ENCODE results near the gene NDUFAF3. TPM values are rescaled to one million over a fixed set of nuclear protein-coding genes. Genes with fewer than 3 reads are reported as not detected.
A peak's percentile ranks its signal among the peaks of the same experiment; 100 is the strongest.

Gene NDUFAF3
- total and polyA plus RNA-seq, 7 donors = 60.6 to 150 (median 100) TPM

DNA sequence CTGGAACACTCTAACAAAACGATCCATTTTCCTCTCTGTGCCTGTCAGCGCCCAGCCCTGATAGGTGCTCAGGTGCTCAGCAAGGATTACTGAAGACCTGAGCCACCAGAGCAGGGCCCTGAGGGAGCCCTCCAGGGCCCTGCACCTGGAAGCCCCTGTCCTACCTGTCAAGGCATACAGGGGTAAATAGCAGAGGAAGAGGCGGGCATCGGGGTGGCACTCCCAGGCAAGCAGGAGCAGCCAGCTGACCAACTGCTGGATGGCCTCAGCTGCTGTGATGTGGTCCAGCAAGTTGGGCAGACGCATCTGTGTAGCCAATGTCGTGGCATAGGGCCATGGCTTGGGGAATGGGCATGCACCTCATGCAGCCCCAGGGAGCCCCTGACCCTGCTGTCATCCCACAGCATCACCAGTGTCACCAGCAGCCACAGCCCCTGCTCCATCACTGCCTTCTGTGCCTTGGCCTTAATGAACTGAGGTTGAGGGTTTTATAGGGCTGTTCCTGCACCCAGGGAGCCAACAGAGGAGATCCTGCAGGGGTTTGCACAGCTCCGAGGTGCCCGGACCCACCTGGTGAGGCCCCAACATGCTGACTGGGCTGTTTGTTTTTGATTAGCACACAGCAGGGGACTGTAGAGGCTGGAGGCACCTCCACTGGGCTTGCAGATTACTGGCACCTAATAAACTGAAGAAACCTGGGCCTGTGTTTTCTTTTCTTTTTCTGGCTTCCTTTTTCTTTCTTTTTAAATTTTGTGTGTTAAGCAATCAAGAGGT is 22.6 kb upstream of the NDUFAF3 start:
- Histone ChIP-seq H3K4me3 (no peak overlapping the region), H3K36me3 (ENCODE audit: insufficient read depth in 1 of 2, low read depth in 1 of 2) (peaks cover 2 to 9% of the 10 kb centered on the region in 2 donors), H3K27ac (no peak overlapping the region), H3K9me3 (no peaks in the 10 kb centered on the region), H3K27me3 (ENCODE audit: insufficient read depth in 3 of 3, low read length in 2 of 3) (no peaks in the 10 kb centered on the region), H3K4me1 (no peaks in the 10 kb centered on the region)
- ATAC-seq (no peak), DNase-seq (no peak)
- TF ChIP-seq, protein P1, sequence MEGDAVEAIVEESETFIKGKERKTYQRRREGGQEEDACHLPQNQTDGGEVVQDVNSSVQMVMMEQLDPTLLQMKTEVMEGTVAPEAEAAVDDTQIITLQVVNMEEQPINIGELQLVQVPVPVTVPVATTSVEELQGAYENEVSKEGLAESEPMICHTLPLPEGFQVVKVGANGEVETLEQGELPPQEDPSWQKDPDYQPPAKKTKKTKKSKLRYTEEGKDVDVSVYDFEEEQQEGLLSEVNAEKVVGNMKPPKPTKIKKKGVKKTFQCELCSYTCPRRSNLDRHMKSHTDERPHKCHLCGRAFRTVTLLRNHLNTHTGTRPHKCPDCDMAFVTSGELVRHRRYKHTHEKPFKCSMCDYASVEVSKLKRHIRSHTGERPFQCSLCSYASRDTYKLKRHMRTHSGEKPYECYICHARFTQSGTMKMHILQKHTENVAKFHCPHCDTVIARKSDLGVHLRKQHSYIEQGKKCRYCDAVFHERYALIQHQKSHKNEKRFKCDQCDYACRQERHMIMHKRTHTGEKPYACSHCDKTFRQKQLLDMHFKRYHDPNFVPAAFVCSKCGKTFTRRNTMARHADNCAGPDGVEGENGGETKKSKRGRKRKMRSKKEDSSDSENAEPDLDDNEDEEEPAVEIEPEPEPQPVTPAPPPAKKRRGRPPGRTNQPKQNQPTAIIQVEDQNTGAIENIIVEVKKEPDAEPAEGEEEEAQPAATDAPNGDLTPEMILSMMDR (IDR thresholded peaks at IDR 0.05) = no peak
- intact Hi-C loops (cut with DNase I) = no loop called here
- WGBS, 3 donors = 75 to 85% (median 80%) methylated on average over 8 of the region's 8 CpGs

DNA sequence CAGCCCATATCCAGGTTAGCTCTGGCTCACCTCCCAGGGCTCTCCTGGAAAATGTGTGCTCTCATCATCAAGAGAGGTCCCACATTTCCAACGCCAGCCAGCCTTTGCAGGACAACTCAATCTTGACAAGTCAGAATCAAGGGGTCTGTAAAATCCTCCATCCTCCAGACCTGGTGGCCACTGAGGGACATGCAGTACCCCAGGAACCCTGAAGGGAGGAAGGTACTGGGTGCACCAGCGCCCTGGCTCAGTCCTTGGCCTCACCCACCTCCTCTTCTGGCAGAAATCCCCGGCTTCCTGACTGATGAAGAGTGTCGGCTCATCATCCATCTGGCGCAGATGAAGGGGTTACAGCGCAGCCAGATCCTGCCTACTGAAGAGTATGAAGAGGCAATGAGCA is 20.8 kb upstream of the NDUFAF3 start:
- Histone ChIP-seq H3K27me3 (ENCODE audit: insufficient read depth in 3 of 3, low read length in 2 of 3) (no peaks in the 10 kb centered on the region), H3K9me3 (no peaks in the 10 kb centered on the region), H3K36me3 (ENCODE audit: insufficient read depth in 1 of 2, low read depth in 1 of 2) (peaks cover 2 to 9% of the 10 kb centered on the region in 2 donors), H3K4me3 (no peak overlapping the region), H3K4me1 (peaks cover 3% of the 10 kb centered on the region), H3K27ac (no peak overlapping the region)
- WGBS, 3 donors = 79 to 91% (median 80%) methylated on average over 6 of the region's 6 CpGs
- ATAC-seq (no peak), DNase-seq (no peak)
- TF ChIP-seq, protein P1 (IDR thresholded peaks at IDR 0.05) = no peak
- intact Hi-C loops (cut with DNase I) = no loop called here

DNA sequence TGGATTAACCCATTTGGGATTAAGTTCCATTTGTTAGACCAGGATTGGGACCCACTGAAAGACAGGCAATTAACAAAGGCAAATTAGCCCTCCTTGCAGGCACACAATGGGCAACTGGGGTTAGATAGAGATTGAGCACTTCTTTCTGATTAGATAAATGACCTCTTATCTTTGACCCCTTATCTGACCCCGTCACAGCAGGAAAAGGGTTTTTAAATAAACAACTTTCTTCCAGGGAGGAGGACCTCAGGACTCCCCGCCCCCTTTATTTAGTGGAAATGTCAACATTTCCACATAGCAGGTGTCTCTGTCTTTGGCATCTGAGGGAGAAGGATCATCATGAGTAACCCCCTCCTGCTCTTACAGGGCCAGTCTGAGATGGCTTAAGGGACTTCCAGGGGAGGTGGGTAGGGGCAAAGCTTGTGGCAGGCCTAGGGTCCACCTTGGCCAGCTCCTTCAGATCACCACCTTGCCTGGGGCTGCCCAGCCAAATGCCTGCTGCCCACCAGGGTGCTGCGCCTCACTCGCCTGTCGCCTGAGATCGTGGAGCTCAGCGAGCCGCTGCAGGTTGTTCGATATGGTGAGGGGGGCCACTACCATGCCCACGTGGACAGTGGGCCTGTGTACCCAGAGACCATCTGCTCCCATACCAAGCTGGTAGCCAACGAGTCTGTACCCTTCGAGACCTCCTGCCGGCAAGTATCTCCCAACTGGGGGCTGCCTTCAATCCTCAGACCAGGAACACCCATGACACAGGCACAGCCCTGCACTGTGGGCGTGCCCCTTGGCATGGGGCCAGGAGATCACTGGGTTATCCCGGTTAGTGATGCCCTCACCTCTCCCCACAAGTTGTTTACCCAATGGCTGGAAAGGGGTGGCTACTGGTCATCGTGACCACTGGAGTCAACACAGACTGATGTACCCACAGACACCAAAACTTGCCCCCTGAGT is 17.3 kb upstream of the NDUFAF3 start:
- Histone ChIP-seq H3K9me3 (no peaks in the 10 kb centered on the region), H3K4me1 (peaks cover 17% of the 10 kb centered on the region), H3K4me3 (no peak overlapping the region), H3K27me3 (ENCODE audit: insufficient read depth in 3 of 3, low read length in 2 of 3) (no peaks in the 10 kb centered on the region), H3K27ac (no peak overlapping the region), H3K36me3 (ENCODE audit: insufficient read depth in 1 of 2, low read depth in 1 of 2) (peaks cover 0 to 3% of the 10 kb centered on the region in 2 donors)
- DNase-seq (no peak), ATAC-seq (no peak)
- intact Hi-C loops (cut with DNase I) = no loop called here
- WGBS, 3 donors = 85 to 89% (median 89%) methylated on average over 16 of the region's 16 CpGs
- TF ChIP-seq, protein P1 (IDR thresholded peaks at IDR 0.05) = no peak

DNA sequence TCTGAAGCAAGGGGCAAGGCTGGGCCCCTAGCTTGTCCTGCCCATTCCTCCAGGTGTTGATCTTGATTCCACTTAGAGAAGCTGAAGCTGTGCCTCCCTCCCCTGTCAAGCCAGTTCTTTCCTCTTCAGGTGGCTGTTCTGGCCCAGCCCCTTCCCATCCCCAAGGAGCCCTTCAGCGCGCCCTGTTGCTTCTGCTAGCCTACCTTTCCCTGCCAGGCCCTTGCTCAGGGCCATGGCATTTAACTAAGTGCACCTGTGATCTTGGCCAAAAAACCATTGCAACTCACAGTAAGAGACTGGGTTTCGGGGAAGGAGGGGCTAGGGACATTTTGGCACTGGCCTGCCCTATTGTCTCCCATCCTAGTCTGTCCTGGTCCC is 16.6 kb upstream of the NDUFAF3 start:
- Histone ChIP-seq H3K9me3 (no peaks in the 10 kb centered on the region), H3K27ac (peak overlapping the region; percentile 16), H3K4me3 (no peak overlapping the region), H3K27me3 (ENCODE audit: insufficient read depth in 3 of 3, low read length in 2 of 3) (no peaks in the 10 kb centered on the region), H3K36me3 (ENCODE audit: insufficient read depth in 1 of 2, low read depth in 1 of 2) (peaks cover 0 to 3% of the 10 kb centered on the region in 2 donors), H3K4me1 (peaks cover 17% of the 10 kb centered on the region)
- TF ChIP-seq, protein P1 (IDR thresholded peaks at IDR 0.05) = no peak
- intact Hi-C loops (cut with DNase I) = no loop called here
- 96 to 100% (median 97%) methylated on average over 3 of the region's 3 CpGs for WGBS, 3 donors
- DNase-seq = no peak
- ATAC-seq = no peak

Data from psoas muscle (tissue), 8 donors.